GM21576 (cell line): Measurements from ENCODE around the gene NOG.

ENCODE experiments used
- ATAC-seq: cut with Tn5 transposase; IDR thresholded peaks from one replicate; pipeline ENCODE4 v1.9.1; 2021; ENCODE audit warnings: mild to moderate bottlenecking, moderate library complexity; ENCODE audit not compliant: unreplicated experiment

Gene NOG

GRCh38 chr17:56593646-56594319 is at the start of gene NOG:
Gene NOG (plus strand): TSS chr17:56593699. CDS start chr17:56594224, 525 bp downstream.
- ATAC-seq: no peak

- no peak for ATAC-seq
These were observed 48.4 kb upstream of the NOG start for GRCh38 chr17:56545106-56545505.

- ATAC-seq: no peak
These were observed 47.6 kb upstream of the NOG start for GRCh38 chr17:56545930-56546329.

- no peak for ATAC-seq
These were observed 44.8 kb upstream of the NOG start for GRCh38 chr17:56548661-56549060.

- no peak for ATAC-seq
These were observed 44.0 kb upstream of the NOG start for GRCh38 chr17:56549501-56549900.

- ATAC-seq: no peak
These were observed 35.8 kb upstream of the NOG start for GRCh38 chr17:56557682-56558081.

- no peak for ATAC-seq
These were observed 35.4 kb upstream of the NOG start for GRCh38 chr17:56558088-56558487.

- ATAC-seq: no peak
These were observed 23.3 kb upstream of the NOG start for GRCh38 chr17:56570199-56570598.

- ATAC-seq: no peak
These were observed 22.0 kb upstream of the NOG start for GRCh38 chr17:56571456-56571855.

- no peak for ATAC-seq
These were observed 16.2 kb upstream of the NOG start for GRCh38 chr17:56577190-56577842.

- no peak for ATAC-seq
These were observed 15.7 kb upstream of the NOG start for GRCh38 chr17:56577843-56578204.

- no peak for ATAC-seq
These were observed 11.6 kb upstream of the NOG start for GRCh38 chr17:56581635-56582627.

- ATAC-seq: no peak
These were observed 9.7 kb upstream of the NOG start for GRCh38 chr17:56583772-56584171.

GRCh38 chr17:56587298-56587697 is 6.2 kb upstream of the NOG start:
- no peak for ATAC-seq

GRCh38 chr17:56592487-56593085 is 913 bp upstream of the NOG start:
- peak; percentile 64 for ATAC-seq

- no peak for ATAC-seq
These were observed 333 bp upstream of the NOG start for GRCh38 chr17:56593086-56593645.

GRCh38 chr17:56594320-56595107 is 1.0 kb downstream of the NOG start:
- ATAC-seq: no peak

GRCh38 chr17:56595108-56595418 is 1.6 kb downstream of the NOG start:
- no peak for ATAC-seq

GRCh38 chr17:56595831-56596690 is 2.6 kb downstream of the NOG start:
- no peak for ATAC-seq
